Loucy (cell line): ENCODE data around the gene CETN3.

Experiments
- H2AFZ ChIP-seq: fragments of 200-600 bp; sonication (generic); 2 replicates; pipeline ENCODE4 v1.6.0; 2016; ENCODE audit warnings: antibody characterized with exemption, mild to moderate bottlenecking, low read length, moderate library complexity
- H3F3A ChIP-seq: fragments of 200-600 bp; 2 replicates; pipeline ENCODE4 v1.6.0; 2016; ENCODE audit warnings: antibody characterized with exemption, low read depth, mild to moderate bottlenecking
- H3K27me3 ChIP-seq: fragments of 200-600 bp; sonication (generic); 2 replicates; pipeline ENCODE4 v1.6.1; 2014; ENCODE audit warnings: low read length, mild to moderate bottlenecking; ENCODE audit not compliant: insufficient read depth, poor library complexity, severe bottlenecking
- H3K36me3 ChIP-seq: fragments of 200-600 bp; sonication (generic); 2 replicates; pipeline ENCODE4 v1.6.1; 2016; ENCODE audit warnings: low read length; ENCODE audit not compliant: insufficient read depth
- H3K4me1 ChIP-seq: fragments of 200-600 bp; sonication (generic); 2 replicates; pipeline ENCODE4 v1.5.1; 2014; ENCODE audit warnings: low read length, mild to moderate bottlenecking; ENCODE audit not compliant: insufficient read depth, poor library complexity, severe bottlenecking
- H3K4me2 ChIP-seq: fragments of 200-600 bp; sonication (generic); 2 replicates; pipeline ENCODE4 v1.6.0; 2014; ENCODE audit warnings: antibody characterized with exemption, low read length, low read depth, mild to moderate bottlenecking; ENCODE audit not compliant: poor library complexity, severe bottlenecking
- H3K4me3 ChIP-seq: fragments of 200-600 bp; sonication (generic); 2 replicates; pipeline ENCODE4 v1.5.1; 2014; ENCODE audit warnings: low read length, mild to moderate bottlenecking, mixed read lengths; ENCODE audit not compliant: poor library complexity, severe bottlenecking
- H3K79me2 ChIP-seq: fragments of 200-600 bp; sonication (generic); 2 replicates; pipeline ENCODE4 v1.6.1; 2014; ENCODE audit warnings: low read length; ENCODE audit not compliant: insufficient read depth
- H3K9ac ChIP-seq: fragments of 200-600 bp; sonication (generic); 2 replicates; pipeline ENCODE4 v1.6.0; 2014; ENCODE audit warnings: mild to moderate bottlenecking, low read depth, low read length, moderate library complexity; ENCODE audit not compliant: poor library complexity, severe bottlenecking
- H3K9me2 ChIP-seq: fragments of 200-600 bp; sonication (generic); replicated peaks from 2 replicates; pipeline ENCODE4 v1.6.1; 2016; ENCODE audit warnings: low read depth, low read length, mixed read lengths
- H3K9me3 ChIP-seq: fragments of 200-600 bp; sonication (generic); 2 replicates; pipeline ENCODE4 v1.6.1; 2014; ENCODE audit warnings: mild to moderate bottlenecking, antibody characterized with exemption, low read length, low read depth; ENCODE audit not compliant: insufficient read depth
- H4K20me1 ChIP-seq: fragments of 200-600 bp; sonication (generic); 2 replicates; pipeline ENCODE4 v1.6.0; 2014; ENCODE audit warnings: antibody characterized with exemption, low read length, mild to moderate bottlenecking; ENCODE audit not compliant: insufficient read depth, poor library complexity, severe bottlenecking
- CTCF ChIP-seq: fragments of 200-600 bp; sonication (generic); conservative IDR thresholded peaks from 2 replicates; pipeline ENCODE4 v1.5.1; 2014; ENCODE audit warnings: mild to moderate bottlenecking, antibody characterized with exemption, low read length
- EZH2phosphoT487 ChIP-seq: fragments of 200-600 bp; IDR thresholded peaks from 2 replicates; pipeline ENCODE4 v1.6.1; 2018; ENCODE audit warnings: antibody characterized with exemption, mild to moderate bottlenecking, moderate library complexity, borderline replicate concordance

Gene CETN3

DNA sequence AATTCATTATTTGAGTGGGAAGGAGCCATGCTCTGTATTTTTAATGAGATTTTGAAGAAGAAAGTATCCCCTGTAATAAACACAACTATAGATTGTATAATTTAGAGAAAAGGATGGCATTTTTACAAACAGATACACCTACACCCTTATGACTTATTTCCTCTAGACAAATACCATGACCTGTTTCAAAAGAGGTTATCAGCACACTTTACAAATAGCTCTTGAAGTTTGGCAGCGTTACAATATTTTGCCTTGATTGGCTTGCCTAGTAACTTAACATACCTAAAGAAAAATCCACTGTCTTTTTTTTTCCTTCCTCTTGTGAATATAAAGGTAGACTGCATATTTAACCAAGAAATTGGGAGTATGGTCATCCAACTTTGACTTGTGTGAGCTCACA, 28.5 kb upstream of the CETN3 start:
- H3K36me3 ChIP-seq = no peaks in the 10 kb centered on the region
- no peak overlapping the region for H3K9ac ChIP-seq
- H3K4me3 ChIP-seq = no peak overlapping the region
- no peak for TF ChIP-seq CTCF
- no peaks in the 10 kb centered on the region for H3K4me1 ChIP-seq
- no peak overlapping the region for H2AFZ ChIP-seq
- no peaks in the 10 kb centered on the region for H3K9me2 ChIP-seq
- H3K27me3 ChIP-seq = no peaks in the 10 kb centered on the region
- no peaks in the 10 kb centered on the region for H3K79me2 ChIP-seq
- H3F3A ChIP-seq = no peaks in the 10 kb centered on the region
- no peaks in the 10 kb centered on the region for H4K20me1 ChIP-seq
- H3K9me3 ChIP-seq = no peaks in the 10 kb centered on the region
- no peak overlapping the region for H3K4me2 ChIP-seq

- Histone ChIP-seq H4K20me1 (no peaks in the 10 kb centered on the region), H3K9me2 (no peaks in the 10 kb centered on the region), H3K4me3 (no peak overlapping the region), H3K79me2 (no peaks in the 10 kb centered on the region), H3F3A (no peaks in the 10 kb centered on the region), H3K9me3 (no peaks in the 10 kb centered on the region), H3K27me3 (no peaks in the 10 kb centered on the region), H2AFZ (no peak overlapping the region), H3K4me2 (no peak overlapping the region), H3K36me3 (no peaks in the 10 kb centered on the region), H3K4me1 (no peaks in the 10 kb centered on the region), H3K9ac (no peak overlapping the region)
- TF ChIP-seq EZH2phosphoT487 (no peak), CTCF (no peak)
These were observed 28.1 kb upstream of the CETN3 start for GRCh38 chr5:90437663-90438062.

DNA sequence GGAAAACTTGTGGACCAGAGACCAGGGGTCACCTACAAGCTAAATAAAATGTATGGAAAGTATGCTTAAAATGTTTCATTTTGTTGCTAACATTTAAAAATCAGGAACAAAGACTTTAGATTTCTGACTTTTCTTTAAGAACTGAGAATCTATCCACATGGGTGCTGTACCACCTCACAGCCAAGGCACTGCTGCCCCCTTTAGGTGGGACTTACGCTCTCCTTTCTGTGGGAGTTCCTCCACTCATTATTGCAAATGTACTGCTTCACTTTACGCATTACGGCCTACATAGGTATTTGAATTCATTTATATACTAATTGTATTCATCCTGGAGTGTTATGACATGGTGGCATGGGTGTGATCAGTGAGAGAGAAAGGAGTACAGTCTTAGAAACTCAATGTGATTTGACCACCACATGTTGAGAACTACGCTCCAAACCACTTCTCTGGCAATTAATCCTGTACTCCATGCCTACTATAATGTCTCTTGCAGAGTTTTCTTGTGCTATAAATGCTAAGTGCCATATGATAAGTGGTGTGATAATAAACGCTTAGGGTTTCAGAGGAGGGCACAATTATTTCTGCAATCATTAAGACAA, 24.7 kb upstream of the CETN3 start:
- peak overlapping the region; percentile 80 for H2AFZ ChIP-seq
- H3K36me3 ChIP-seq = no peaks in the 10 kb centered on the region

More for the DNA sequence above, 24.7 kb upstream of the CETN3 start:
- H4K20me1 ChIP-seq = no peaks in the 10 kb centered on the region
- H3K4me3 ChIP-seq = no peak overlapping the region
- TF ChIP-seq CTCF (peak; percentile 69), EZH2phosphoT487 (no peak)
- no peaks in the 10 kb centered on the region for H3K9me2 ChIP-seq
- H3K4me2 ChIP-seq = no peak overlapping the region
- no peaks in the 10 kb centered on the region for H3K4me1 ChIP-seq
- H3K79me2 ChIP-seq = no peaks in the 10 kb centered on the region
- no peaks in the 10 kb centered on the region for H3K9me3 ChIP-seq
- no peak overlapping the region for H3K9ac ChIP-seq
- no peaks in the 10 kb centered on the region for H3F3A ChIP-seq
- H3K27me3 ChIP-seq = no peaks in the 10 kb centered on the region
